PC-3 (cell line): ENCODE results near the gene CEBPE.

Experiments
- CTCF ChIP-seq: fragments of 300-600 bp; sonication (generic); conservative IDR thresholded peaks from 2 replicates; pipeline ENCODE4 v1.5.1; 2017; ENCODE audit warnings: antibody characterized with exemption, low read depth, mild to moderate bottlenecking, low read length
- EZH2 ChIP-seq: fragments of 300-600 bp; sonication (generic); IDR thresholded peaks from one replicate; pipeline ENCODE4 v1.6.1; 2017; ENCODE audit warnings: antibody characterized with exemption, mild to moderate bottlenecking, low read length; ENCODE audit not compliant: unreplicated experiment

DNA sequence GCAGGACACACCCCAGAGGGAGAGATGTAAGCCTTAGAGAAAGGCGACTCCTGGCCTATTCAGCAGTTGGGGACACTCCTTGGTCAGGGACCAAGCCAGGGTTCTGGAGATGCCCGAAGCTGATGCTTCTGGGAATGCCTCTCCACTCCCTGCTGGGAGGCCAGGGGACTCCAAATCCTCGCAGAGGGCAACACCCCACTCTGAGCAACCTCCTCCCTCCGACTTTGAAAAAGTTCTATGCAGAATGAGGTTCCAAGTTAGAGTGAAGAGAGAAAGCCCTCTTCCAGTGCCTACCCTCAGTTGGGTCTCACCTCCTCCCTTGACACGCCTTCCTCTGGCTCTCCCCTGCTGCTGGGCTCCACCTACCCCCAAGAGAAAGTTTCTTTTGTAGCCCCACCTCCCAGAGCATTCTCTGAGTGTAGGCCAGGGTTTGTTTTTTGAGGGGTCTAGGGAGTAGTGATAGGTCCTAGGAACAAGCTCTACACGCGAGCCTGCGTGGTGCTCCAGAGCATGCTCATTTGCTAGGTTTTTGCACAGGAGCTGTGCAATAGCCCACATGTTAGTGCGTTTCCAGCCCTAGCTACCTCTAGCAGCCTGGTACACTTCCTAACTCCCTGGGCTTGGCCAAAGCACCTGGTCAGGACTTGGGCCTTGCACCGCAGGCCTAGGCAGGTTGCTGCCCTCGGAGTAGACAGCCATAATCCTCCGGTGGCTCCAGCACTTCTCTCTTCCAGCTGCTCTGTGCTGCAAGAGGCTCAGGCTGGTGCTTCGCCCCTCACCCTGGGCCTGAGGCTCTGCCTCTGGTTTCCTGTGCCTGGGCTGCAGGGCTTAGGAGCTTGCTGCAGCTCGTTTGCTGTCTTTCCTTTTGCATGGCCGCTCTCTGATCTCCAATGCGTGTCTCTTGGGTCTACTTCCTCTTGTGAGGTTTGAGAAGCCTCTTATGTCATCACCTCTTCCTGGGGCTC, 590 bp upstream of the CEBPE start:
- TF ChIP-seq CTCF (no peak), EZH2 (no peak)
